HG03469 (cell line): ENCODE measurements around the gene ITGA8.
"Not testable (repeated sequence)": the region's sequence is repeated elsewhere in the genome, so short reads cannot be mapped to it uniquely, and the experiment has no call there.

Experiments used
- ATAC-seq: cut with Tn5 transposase; IDR thresholded peaks from one replicate; pipeline ENCODE4 v1.9.1; 2021; ENCODE audit warnings: mild to moderate bottlenecking, moderate library complexity, moderate number of reproducible peaks; ENCODE audit not compliant: unreplicated experiment

Gene ITGA8

DNA sequence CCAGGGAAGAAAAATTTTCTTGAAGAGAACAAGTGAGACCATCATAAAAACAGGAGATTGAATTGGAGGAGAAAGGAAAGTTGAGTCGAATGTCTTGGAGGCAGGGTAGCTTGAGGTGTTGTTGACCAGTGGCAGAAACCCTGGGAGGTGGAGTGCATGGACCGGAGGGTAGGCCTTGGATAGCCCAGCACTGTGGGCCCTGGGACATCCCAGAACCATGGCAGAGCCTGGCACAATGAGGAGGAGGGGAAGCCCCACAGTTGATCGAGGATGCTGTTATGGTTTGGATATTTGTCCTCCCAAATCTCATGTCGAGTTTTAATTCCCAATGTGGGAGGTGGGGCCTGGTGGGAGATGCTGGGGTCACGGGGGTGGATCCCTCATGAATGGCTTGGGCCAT is 157.1 kb downstream of the ITGA8 start:
- no peak for ATAC-seq

DNA sequence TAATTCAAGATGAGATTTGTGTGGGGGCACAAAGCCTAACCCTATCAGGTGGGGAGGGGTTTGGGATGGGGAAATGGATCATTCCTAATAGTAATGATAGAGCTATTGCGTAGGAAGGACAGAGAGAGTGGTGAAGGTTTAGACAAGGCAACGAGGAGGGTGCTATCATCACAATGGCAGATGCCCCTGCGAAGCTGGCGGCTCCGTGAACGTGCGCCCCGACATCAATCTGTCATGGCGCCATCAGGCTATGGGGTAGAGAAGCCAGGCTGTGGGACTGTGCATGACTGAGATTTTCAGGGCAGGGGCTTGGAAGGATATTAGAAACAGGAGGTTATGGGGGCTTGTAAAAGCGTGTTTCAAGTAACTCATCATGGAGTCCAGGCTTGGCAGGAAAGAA is 157.6 kb downstream of the ITGA8 start:
- no peak for ATAC-seq

DNA sequence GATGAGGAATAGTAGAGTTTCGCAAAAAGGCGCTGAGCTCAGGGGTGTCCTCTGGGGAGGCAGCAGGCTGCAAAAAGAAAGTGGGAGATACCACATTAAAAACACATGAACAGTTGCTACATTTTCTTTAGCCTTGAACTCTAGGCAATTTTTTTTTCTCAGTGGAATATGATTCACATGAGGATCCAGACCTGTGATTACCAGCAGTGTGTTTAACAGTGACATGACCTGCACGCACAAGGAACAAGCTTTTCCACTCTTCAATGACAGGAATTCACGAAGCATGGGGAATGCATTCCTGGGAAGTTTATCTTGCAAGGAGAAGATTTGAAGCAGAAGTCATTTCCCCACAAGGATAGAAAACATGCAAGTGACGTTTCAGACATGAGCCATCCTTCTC is 161.6 kb downstream of the ITGA8 start:
- ATAC-seq: no peak

DNA sequence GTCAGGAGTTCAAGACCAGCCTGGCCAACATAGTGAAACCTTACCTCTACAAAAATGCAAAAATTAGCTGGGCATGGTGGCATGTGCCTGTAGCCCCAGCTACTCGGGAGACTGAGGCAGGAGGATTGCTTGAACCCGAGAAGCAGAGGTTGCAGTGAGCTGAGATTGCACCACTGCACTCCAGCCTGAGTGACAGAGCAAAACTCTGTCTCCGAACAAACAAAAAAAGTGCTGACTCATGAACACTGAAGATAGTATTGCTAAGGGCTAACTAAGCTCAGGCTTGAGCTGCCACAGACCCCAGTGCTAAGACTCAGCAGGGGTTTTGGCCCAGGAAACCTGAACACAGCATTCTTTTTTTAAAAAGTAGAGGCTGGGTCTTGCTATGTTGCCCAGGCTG is 162.6 kb downstream of the ITGA8 start:
- not testable (repeated sequence) for ATAC-seq

DNA sequence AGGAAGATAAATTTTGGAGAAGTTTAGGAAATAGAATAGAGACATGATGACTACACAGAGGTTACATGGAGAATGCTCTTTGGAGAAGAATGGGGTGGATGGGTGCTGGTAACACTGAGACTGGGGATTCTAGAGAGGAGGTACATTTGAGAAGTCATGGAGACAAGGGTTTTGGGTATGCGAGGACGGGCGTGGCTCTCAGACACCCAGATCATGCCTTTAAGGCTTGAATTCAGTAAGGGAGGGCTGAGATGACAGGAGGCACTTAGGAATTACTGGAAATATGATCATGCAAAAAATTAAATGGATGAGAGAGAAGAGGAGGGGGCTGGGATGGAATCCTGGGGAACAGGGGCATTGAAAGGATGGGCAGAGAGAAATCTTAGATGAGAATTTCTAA is 168.8 kb downstream of the ITGA8 start:
- ATAC-seq: no peak

DNA sequence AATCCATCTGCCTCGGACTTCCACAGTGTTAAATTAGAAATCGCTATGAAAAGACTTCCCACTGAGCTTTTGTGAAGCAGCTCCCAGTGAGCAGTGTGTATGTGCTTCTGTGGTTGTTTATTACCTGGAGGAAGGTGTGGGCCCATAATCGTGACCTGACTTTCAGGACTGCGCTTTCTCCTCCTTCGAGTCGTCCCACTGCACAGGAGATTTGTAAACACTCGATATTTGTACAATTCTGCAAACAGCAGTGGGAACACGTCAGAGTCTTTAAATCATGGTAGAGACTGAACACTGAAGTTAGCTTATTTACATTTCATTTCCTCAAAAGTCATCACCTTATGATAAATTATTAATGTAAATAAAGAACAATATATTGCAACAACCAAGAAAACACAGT is 171.4 kb downstream of the ITGA8 start:
- no peak for ATAC-seq

DNA sequence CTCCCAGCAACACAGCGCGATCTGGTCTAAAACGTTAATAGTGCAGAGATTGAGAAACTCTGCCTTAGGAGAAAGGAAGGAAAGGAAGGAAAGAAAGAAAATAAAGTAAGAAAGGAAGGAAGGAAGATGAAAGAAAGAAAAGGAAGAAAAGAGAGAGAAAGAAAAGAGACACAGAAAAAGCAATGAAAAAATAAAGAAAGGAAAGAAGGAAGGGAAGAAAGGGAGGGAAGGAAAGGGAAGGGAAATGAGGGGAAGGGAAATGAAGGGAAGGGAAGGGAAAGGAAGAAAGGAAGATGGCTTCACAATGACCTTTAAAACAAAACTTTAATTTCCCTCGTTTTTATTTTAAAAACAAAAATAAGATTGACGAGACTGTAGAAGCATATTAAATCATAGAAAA is 173.1 kb downstream of the ITGA8 start:
- ATAC-seq: no peak

DNA sequence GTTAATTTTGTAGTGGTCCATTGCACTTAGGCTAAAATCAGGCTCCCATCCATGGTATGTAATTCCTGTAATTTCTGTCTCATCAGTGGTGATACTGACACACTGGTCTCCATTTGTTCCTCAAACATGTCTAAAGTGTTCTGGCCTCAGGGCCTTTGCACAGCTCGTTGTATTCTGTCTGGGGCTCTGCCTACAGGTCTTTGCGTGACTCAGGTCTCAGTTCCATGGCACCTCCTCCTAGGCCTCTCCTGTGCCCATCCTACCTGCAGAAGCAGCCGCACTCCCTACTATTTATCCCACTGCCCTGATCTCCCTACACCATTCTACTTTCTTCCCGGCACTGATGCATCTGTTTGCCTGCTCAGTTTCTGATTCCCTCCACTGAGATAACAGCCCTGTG is 173.8 kb downstream of the ITGA8 start:
- no peak for ATAC-seq

DNA sequence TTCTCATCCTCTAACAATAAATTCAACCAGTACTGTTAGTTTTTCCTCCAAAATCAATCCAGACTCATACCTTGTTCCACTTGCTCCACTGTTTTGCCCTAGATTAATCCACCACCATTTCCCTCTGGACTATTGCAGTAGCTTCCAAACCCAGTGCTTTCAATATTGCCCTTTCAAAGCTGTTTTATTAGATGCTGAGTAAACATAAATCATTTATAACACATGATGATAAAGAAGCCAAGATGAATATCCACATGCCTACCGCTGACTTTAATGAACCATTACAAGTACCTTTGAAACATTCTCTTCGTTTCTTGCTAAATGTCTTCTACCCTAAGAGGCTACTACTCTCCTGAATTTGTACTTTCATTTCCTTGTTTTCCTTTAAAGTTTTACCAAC is 174.5 kb downstream of the ITGA8 start:
- ATAC-seq: no peak

DNA sequence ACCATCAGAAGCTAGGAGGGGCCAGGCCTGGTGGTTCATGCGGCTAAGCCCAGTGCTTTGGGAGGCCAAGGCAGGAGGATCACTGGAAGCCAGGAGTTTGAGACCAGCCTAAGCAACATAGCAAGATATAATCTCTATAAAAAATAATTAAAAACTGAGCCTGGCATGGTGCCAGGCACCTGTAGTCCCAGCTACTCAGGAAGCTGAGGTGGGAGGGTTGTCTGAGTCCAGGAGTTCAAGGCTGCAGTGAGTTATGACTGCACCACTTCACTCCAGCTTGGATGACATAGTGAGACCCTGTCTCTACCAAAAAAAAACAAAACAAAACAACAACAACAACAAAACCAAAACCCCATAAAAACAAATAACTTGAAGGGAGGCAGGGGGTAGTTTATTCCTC is 175.7 kb downstream of the ITGA8 start:
- no peak for ATAC-seq

DNA sequence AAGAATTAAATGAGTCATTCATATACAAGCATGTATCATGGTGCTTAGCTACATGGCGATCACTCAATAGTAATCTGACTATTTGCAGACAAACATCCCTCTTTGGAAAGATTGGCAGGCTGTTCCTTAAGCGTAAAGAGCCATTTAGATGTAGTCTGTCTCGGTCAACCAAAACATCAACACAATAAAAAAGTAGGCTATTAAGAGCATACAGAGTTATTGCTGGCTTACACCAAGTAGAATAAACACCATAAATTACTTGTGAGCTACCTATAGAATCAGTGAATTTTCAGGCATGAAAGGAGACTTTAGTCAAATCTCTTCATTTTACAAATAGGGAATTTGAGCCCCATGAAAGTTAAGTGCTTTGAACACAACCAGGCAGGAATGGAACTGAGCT is 176.9 kb downstream of the ITGA8 start:
- ATAC-seq: no peak

DNA sequence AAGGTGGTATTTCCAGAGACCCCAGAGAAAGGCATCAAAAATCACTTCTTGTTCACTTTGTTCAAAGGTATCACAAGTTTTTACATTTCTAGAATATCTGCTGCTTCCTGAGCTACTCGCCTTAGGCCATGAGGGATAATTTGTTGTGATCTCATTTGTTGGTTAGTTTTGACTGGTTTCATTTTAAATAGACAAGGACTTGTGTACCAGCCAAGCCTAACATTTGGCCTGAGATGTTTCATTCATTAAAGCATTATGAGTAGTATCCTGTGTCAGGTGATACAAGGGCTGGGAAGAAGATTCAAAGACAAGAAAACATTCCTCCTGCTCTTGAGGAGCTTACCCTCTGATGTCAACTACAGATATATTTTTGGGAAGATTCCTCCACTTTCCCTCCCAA is 178.3 kb downstream of the ITGA8 start:
- no peak for ATAC-seq

DNA sequence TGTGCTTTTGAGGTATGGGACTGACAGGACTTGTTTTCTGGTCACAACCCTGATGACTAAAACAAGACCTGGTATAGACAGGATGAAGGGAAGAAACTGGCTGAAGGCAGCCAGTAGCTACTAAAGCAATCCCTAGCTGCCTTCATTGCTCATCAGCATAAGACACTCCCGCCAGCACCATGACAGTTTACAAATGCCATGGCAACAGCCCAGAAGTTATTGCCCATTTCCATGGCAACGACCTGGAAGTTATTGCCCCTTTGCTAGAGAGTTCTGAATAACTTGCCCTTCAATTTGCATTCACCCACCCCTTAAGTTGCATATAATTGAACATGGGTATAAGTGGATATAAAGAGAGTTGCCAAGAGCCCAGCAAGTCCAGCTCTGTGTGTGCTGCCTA is 179.0 kb downstream of the ITGA8 start:
- ATAC-seq: no peak

DNA sequence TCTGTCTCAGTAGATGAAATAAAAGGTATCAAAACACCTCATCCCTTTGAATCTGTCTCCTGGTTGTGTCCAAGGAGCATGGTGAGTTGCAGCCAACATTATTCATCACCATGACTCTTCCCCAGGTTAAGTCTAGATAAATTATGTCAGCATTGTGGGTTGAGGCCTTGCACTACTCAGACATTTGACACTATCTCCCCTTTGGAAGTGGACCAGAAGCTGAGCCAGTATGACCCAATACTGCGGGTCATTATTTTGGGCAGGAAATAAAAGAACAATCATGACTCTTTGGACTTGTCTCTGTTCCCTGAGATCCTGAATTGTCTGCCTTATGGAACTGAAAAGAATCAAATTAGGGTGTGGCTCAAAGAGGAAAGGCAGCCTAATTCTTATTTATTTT is 180.5 kb downstream of the ITGA8 start:
- ATAC-seq: no peak

DNA sequence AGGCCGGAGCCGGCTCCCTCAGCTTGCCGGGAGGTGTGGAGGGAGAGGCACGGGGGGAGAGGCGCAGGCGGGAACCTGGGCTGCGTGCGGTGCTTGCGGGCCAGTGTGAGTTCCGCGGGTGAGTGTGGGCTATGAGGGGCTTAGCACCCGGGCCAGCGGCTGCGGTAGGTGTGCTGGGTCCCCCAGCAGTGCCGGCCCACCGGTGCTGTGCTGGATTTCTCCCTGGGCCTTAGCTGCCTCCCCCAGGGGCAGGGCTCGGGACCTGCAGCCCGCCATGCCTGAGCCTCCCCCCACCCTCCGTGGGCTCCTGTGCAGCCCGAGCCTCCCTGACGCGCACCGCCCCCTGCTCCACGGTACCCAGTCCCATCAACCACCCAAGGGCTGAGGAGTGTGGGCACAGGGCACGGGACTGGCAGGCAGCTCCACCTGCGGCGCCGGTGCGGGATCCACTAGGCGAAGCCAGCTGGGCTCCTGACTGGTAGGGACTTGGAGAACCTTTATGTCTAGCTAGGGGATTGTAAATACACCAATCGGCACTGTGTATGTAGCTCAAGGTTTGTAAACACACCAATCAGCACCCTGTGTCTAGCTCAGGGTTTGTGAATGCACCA is 184.7 kb downstream of the ITGA8 start:
- ATAC-seq: not testable (repeated sequence)

DNA sequence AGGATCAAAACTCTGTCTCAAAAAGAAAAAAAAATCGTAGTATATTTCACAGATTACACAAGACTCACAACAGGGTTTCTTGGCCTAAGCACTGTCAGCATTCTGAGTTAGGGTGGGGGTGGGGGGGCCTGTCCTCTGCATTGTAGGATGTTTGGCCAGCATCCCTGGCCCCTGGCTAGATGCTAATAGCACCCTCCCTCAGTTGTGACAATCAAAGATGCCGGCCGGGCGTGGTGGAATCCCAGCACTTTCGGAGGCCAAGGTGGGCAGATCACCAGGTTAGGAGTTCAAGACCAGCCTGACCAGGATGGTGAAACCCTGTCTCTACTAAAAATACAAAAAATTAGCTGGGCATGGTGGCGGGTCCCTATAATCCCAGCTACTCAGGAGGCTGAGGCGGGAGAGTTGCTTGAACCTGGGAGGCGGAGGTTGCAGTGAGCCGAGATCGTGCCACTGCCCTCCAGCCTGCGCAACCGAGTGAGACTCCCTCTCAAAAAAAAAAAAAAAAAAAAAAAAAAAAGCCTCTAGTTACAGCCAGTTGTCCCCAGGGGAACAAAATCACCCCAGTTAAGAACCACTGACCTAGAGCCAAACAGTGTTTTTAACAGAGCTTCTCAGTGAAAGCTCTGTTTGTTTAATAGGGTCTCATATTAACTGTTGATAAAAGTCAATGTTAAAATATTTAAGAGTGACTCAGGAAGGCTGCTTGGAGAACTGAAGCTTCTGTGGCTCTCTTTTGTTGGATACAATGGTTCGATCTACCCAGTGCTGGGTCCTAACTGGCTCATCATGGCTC is 187.6 kb downstream of the ITGA8 start:
- no peak for ATAC-seq

DNA sequence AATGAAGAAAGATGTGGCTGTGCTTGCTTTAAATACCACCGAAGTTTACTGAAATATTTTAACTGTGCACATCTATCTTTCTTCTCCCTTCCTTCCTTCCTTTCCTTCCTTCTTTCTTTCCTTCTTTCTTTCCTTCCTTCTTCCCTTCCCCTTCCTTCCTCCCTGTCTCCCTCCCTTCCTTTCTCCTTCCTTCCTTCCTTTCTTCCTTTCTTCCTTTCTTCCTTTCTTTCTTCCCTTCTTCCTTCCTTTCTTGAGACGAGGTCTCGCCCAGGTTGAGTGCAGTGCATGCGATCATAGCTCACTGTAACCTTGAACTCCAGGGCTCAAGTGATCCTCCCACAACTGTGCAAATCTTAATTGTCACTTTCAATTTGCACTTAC is 190.9 kb downstream of the ITGA8 start:
- ATAC-seq: no peak

DNA sequence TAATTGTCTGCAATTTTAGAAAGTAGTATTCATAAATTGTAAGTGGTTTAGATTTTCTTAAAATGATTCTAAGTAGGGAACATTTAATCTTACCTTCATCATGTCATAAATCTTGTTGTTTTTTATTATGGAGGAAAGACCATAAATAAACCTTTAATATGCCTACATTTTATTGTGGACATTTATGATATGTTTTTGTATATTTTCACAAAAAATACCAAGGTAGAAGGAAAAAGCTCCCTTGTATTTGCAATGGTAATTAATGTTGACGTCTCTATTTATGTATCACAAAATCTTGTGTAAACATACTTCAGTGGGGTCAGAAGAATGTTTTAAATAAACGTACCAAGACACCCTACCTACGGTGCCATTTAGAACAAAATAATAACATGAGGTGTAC is 193.0 kb downstream of the ITGA8 start:
- no peak for ATAC-seq

DNA sequence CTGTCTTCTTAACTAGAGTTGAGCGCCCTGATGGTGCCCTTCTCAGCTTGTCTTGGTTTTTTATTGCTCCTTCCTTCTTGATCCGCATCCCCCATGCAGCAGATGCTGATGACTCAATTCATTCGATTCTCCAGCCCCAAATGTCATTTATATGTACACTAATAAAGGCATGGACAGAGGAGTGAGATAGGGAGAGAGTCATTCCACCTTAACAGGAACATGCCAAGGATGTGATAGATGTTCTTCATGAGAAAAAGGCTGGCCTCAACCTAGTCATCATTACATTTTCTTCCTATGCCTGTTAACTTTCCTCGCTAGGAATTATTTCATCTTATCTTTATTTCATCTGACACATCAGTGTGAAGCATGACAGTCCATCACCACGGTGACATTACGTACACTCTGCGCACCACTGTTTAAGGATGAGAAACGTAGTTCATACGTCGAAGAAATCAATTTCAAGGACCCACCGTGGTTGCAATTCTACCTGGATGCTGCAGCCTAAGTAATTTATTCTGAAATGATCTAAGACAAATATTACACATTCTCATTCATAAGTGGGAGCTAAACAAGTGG is 198.3 kb downstream of the ITGA8 start:
- ATAC-seq: no peak

DNA sequence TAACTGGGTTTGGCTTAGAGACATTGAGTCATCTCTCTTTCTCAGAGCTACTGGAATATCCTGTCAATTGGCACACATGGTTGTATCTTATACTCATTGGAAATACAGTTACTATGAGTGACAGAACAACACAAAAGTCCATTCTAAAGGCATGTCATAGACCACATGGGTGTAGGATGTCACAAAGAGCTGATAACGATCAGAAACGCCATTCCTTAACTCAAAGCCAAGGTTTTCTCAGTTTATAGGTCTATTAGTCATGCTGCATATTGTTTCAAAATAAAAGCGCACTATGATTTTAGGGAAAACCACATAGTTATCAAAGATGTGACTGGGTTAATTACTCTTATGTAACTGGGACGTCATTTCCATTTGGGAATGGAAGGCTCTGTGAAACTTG is 201.5 kb downstream of the ITGA8 start:
- no peak for ATAC-seq

DNA sequence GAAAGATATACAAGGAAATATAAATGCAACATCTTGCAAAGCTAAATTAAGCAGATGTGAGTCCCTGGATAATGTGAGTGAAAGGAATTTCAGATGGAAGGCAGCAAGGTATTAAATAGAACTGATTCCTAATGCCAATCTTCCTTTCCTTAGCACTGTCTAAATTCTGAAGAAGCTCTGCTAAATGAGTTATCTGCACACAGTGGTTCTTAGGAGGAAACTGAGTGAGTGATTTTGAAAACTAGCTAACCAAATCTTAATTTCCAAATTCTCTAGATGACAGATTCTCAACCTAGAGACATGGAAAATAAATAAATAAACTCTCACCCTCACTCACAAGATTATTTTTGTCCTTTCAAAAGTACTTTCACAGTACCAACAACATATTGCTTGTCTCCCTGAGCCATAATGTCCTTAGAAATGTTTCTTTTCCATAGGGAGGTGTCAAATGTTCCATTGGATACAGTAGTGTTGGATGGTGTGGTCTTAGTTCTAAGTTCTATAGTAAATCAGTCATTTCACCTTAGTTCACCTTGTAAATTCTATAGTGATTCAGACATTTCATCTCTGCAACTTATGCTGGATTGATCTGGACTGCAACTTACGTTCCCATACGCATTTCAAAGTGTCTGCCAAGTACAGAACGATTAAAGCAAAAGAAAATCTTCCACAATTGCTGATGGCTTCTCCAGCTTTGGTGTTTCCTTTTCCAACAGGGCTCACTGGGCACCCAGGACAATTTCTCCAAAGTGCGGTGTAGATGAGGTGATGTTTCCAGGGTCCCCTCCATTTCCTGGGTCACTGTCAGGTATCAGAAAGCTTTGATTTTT is 203.3 kb downstream of the ITGA8 start:
- no peak for ATAC-seq

DNA sequence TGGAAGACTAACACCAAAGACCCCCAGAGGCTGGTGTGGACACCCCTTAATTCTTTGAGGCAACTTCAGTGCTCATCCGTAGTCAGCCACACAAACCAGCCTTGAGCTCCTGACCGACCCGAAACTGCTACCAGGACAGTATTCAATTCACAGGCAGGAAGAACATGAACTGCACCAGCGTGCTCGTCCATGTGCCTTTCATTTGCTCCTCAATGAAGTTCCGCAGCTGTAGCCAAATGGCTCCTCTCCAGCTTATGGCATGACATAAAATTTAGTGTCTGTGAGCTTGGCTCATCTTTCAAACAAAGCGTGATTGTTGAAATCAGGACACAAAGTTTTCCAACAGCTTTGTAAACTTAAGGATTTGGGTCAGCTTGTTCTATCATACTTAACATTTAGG is 204.5 kb downstream of the ITGA8 start:
- ATAC-seq: no peak
